GM18499 (cell line): Measurements from ENCODE around the gene BRPF3.

Experiments used
- ATAC-seq: cut with Tn5 transposase; IDR thresholded peaks from one replicate; pipeline ENCODE4 v1.9.1; 2021; ENCODE audit warnings: moderate number of reproducible peaks; ENCODE audit not compliant: insufficient read depth, unreplicated experiment

Gene BRPF3

GRCh38 chr6:36227379-36228228, 31.1 kb downstream of the BRPF3 start:
- ATAC-seq, result no peak

GRCh38 chr6:36229223-36229622, 32.7 kb downstream of the BRPF3 start:
- no peak for ATAC-seq

- no peak for ATAC-seq
Observed at GRCh38 chr6:36230371-36230770, 33.8 kb downstream of the BRPF3 start.

DNA sequence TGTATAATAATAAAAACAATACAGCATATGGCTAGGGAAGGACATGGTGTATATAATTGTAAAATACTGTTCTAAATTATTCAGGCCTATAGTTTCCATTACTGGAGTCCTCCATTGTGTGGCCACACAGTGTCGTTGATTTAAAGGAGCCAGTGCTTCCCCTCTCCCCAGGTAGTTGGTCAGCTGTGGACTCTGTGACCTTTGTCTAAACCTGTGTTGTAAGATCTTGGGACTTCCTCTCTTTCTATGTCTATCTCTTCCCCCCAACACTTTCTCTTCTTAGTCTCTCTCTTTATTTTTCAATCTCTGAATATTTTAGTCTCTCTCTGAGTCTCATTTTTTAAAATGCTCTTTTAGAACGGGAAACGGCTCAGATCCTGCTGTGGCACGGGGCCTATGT, 35.6 kb downstream of the BRPF3 start:
- no peak for ATAC-seq

- ATAC-seq, result no peak
Observed at GRCh38 chr6:36235309-36235708, 38.8 kb downstream of the BRPF3 start.

- no peak for ATAC-seq
Observed at GRCh38 chr6:36235862-36236261, 39.3 kb downstream of the BRPF3 start.

GRCh38 chr6:36239774-36240173, 43.2 kb downstream of the BRPF3 start:
- no peak for ATAC-seq

- no peak for ATAC-seq
Observed at GRCh38 chr6:36241728-36242127, 45.2 kb downstream of the BRPF3 start.

DNA sequence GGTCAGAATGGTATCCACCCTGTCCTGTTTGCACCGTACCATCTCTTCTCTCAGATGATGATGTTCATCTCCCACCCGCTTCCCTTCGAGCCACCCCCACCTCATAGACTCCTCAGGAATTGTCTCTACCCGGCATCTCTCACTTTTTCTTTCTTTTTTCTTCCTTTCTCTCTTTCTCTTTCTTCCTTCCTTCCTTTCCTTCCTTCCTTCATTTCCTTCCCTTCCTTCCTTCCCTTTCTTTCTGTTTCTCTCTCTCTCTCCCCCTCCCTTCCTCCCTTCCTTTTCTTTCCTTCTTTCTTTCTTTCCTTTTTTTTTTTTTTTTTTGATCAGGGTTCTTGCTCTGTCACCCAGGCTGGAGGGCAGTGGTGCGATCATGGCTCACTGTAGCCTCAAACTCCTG, 45.6 kb downstream of the BRPF3 start:
- ATAC-seq, result no peak

- no peak for ATAC-seq
Observed at GRCh38 chr6:36242626-36243025, 46.1 kb downstream of the BRPF3 start.

GRCh38 chr6:36243562-36244212, 47.1 kb downstream of the BRPF3 start:
- ATAC-seq, result no peak

GRCh38 chr6:36244641-36245280, 48.2 kb downstream of the BRPF3 start:
- no peak for ATAC-seq

DNA sequence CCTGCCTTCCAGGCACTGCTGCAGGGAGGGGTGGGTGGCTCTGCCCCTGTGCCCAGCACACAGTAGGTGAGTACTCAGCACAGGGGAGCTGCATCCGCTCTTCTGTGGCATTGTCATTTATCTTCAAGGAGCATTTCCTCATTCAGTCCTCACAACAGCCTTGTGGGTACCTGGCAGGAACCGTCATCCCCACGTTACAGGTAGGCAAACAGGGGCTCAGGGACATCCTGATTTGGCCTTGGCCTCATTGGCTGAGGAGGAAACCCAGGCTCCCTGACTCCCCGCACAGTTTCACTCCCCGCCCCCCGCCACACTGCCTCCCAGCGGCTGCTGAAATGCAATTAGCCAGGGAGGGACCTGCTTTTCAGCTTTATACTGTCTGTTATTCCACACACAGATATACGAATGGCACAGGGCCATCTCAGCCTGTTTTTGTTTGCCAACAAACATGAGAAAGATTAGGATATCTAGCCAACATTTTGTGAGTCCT, 49.1 kb downstream of the BRPF3 start:
- ATAC-seq, result no peak

GRCh38 chr6:36246506-36247268, 50.1 kb downstream of the BRPF3 start:
- no peak for ATAC-seq

DNA sequence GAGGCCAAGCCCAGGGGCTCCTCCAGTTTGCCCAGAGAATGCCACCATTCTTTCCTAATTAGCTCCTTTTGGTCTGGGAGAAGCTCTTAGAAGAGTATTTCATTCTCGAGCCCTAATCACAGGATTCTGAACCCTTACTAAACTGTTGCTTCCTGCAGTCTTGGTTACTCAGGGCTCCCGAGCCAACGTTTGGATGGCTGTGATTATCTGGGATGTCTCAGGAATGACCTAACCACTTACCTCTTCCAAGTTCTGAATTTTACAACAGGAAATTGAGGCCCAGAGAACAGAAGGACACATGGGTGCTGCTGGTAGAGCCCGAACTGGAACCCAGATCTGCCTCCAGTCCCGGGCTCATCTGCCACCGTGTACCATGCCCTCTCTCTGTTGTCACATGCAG, 51.1 kb downstream of the BRPF3 start:
- no peak for ATAC-seq

DNA sequence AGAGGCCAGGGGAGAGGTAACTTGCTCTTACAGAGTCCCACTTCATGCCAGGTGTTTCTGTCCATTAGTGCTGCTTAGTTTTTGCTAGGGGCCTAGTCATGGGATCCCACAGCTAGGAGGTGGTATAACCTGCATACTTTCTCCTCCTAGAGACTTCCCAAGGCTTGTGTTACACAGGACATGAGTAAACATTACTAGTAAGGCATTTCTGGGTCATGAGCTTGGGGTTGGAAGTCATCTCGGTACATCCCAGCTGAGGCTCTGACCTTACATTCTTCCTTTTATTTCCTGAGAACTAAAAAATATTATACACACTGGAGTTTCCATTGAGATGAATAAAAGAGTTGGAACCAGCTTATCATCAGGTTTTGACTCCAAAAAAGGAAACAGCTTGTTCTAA, 52.4 kb downstream of the BRPF3 start:
- no peak for ATAC-seq

DNA sequence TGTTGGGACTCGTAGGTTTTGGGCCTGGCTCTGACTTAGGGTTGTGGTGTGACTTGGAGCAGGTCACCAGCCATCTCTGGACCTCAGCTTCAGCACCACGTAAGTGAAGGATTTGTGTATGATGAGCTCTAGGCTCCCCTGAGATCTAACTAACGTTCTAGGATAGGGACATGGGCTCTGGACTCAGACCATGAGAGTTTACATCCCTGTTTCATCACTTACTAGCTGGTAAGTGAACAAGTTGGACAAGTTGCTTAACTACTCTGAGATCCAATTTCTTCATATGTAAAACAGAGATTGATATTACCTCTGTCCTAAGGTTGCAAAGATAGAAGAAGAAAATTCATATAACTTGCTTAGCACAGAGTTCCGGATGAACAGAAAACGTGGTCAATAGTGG, 53.0 kb downstream of the BRPF3 start:
- ATAC-seq, result no peak

- no peak for ATAC-seq
Observed at GRCh38 chr6:36252005-36252404, 55.5 kb downstream of the BRPF3 start.

DNA sequence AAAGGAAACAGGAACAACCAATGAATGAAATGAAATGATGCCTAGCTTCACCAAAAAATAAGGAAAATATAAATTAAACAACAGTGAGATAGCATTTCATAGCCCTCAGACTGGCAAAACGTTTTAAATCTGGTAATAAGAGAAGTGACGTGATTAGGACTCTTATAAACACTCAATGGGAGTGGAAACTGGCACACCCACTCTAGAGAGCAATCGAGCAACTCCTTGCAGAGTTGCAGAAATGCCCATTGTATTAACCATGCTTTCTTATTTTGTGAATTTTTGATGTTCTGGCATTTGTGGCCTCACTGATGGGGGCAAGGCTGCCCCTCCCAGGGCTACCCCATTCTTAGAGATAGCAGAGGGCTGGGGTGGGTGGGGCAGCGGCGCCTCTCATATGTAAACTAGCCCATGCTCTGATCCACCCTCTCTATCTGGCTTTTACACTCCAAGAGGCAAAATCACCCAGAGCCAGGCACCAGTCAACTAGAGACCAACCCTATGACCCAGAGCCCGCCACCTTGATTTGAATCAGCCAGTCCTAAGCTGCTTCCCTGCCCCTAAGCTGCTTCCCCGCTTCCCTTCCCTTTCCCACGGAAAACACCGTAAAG, 67.0 kb downstream of the BRPF3 start:
- ATAC-seq, result no peak

DNA sequence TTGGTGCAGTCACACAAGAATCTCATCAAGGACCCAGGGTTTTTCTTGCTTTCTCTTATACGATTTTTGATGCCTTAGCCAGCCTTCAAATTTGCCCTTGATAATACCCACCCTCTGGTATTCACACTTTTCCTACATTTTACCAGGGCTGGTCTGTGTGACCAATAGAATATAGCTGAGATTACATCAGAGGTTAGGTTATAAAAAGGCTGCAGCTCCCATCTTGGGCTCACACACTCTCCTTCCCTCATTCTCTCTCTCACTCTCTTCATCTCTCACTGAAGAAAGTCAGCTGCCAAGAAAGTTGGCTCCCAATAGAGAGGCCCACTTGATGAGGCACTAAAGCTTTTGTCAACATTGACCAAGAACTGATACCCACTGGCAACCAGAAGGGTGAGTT, 69.2 kb downstream of the BRPF3 start:
- no peak for ATAC-seq
